Measurements from ENCODE around the gene SAMD14.

GRCh38 chr17:50118076-50118827 lies 11.7 kb downstream of the SAMD14 start:
- TF ChIP-seq CTCF (IDR thresholded peaks at IDR 0.05): no peak
- TF ChIP-seq ZFX (IDR thresholded peaks at IDR 0.05; ENCODE audit: borderline replicate concordance): no peak

Measured in 22Rv1 (cell line).